OCI-LY1 (cell line): ENCODE measurements around the gene AMIGO1.

Experiments used
- EZH2 ChIP-seq: fragments of 200-600 bp; sonication (generic), shearing (Covaris generic); IDR thresholded peaks from 2 replicates; pipeline ENCODE4 v1.8.0; 2017; ENCODE audit warnings: borderline replicate concordance, mixed run types, mild to moderate bottlenecking, antibody characterized with exemption, low read length, moderate library complexity, mixed read lengths
- TF ChIP-seq, protein P1 (sequence below): fragments of 200-600 bp; sonication (generic), shearing (Covaris generic); IDR thresholded peaks from 2 replicates; pipeline ENCODE4 v1.5.1; 2017; ENCODE audit warnings: mild to moderate bottlenecking, antibody characterized with exemption, low read length, moderate library complexity, mixed read lengths

DNA sequence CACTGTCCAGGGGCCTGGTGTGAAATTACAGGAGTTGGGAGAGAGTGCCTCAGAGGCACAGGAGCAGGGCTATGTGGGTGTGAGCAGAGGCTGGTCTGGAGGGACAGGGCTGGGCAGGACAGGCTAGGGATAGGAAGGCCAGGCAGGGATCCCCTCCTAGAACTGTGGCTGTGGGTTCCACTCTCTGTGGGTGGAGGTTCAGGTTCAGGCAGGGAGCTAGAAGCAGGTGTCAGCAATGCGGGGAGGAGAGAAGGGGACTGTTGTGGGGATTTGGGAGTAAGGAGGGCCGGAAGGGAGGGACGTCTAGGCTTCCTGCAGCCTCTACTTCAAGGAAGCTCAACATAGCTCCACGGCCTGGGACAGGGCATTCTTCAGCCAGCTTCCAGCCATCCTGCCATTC is 21.9 kb upstream of the AMIGO1 start:
- TF ChIP-seq, protein P1, sequence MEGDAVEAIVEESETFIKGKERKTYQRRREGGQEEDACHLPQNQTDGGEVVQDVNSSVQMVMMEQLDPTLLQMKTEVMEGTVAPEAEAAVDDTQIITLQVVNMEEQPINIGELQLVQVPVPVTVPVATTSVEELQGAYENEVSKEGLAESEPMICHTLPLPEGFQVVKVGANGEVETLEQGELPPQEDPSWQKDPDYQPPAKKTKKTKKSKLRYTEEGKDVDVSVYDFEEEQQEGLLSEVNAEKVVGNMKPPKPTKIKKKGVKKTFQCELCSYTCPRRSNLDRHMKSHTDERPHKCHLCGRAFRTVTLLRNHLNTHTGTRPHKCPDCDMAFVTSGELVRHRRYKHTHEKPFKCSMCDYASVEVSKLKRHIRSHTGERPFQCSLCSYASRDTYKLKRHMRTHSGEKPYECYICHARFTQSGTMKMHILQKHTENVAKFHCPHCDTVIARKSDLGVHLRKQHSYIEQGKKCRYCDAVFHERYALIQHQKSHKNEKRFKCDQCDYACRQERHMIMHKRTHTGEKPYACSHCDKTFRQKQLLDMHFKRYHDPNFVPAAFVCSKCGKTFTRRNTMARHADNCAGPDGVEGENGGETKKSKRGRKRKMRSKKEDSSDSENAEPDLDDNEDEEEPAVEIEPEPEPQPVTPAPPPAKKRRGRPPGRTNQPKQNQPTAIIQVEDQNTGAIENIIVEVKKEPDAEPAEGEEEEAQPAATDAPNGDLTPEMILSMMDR: no peak
- TF ChIP-seq EZH2: no peak
